ENCODE results near the gene COL4A5. TPM values are rescaled to one million over a fixed set of nuclear protein-coding genes. Genes with fewer than 3 reads are reported as not detected.

The COL4A5 gene
- total RNA-seq, 4 donors from 2014 or later: 9.9 to 31.7 (median 13.9) TPM

GRCh38 chrX:108417257-108417656 is 22.4 kb upstream of the COL4A5 start:
- H3K36me3 ChIP-seq: no peaks in the 10 kb centered on the region
- no peak overlapping the region for H3K27ac ChIP-seq
- no peaks in the 10 kb centered on the region for H3K4me1 ChIP-seq
- H3K9me3 ChIP-seq: no peaks in the 10 kb centered on the region
- no peak overlapping the region for H3K4me3 ChIP-seq
- WGBS, 2 donors: 35 to 71% methylated on average over 1 of the region's 1 CpG
- H3K27me3 ChIP-seq: no peaks in the 10 kb centered on the region
- intact Hi-C loops (cut with DNase I): no loop called here
- no peak for DNase-seq
- TF ChIP-seq CTCF (IDR thresholded peaks at IDR 0.05) (no peak), POLR2A (IDR thresholded peaks at IDR 0.05) (no peak)

GRCh38 chrX:108419401-108419800 is 20.2 kb upstream of the COL4A5 start:
- Histone ChIP-seq H3K9me3 (no peaks in the 10 kb centered on the region), H3K27me3 (no peaks in the 10 kb centered on the region)
- 27 to 72% methylated on average over 1 of the region's 1 CpG for WGBS, 2 donors

GRCh38 chrX:108420481-108420880 is 19.2 kb upstream of the COL4A5 start:
- no peak for DNase-seq
- no peaks in the 10 kb centered on the region for H3K9me3 ChIP-seq
- H3K4me3 ChIP-seq: no peak overlapping the region
- intact Hi-C loops (cut with DNase I): no loop called here
- TF ChIP-seq CTCF (IDR thresholded peaks at IDR 0.05): no peak
- TF ChIP-seq POLR2A (IDR thresholded peaks at IDR 0.05): no peak
- WGBS, 2 donors: 56 to 100% methylated on average over 1 of the region's 1 CpG
- H3K27ac ChIP-seq: no peak overlapping the region
- H3K27me3 ChIP-seq: no peaks in the 10 kb centered on the region
- no peaks in the 10 kb centered on the region for H3K36me3 ChIP-seq
- H3K4me1 ChIP-seq: no peaks in the 10 kb centered on the region

More at GRCh38 chrX:108419401-108419800, 20.2 kb upstream of the COL4A5 start:
- Histone ChIP-seq H3K4me3 (no peak overlapping the region), H3K27ac (no peak overlapping the region), H3K4me1 (no peaks in the 10 kb centered on the region), H3K36me3 (no peaks in the 10 kb centered on the region)
- no peak for DNase-seq
- TF ChIP-seq CTCF (IDR thresholded peaks at IDR 0.05) (no peak), POLR2A (IDR thresholded peaks at IDR 0.05) (no peak)
- intact Hi-C loops (cut with DNase I): no loop called here

GRCh38 chrX:108426262-108426661 is 13.4 kb upstream of the COL4A5 start:
- intact Hi-C loops (cut with DNase I): no loop called here
- 20 to 38% methylated on average over 1 of the region's 1 CpG for WGBS, 2 donors
- no peak for DNase-seq
- no peaks in the 10 kb centered on the region for H3K27me3 ChIP-seq
- H3K4me1 ChIP-seq: no peaks in the 10 kb centered on the region
- H3K4me3 ChIP-seq: no peak overlapping the region
- TF ChIP-seq POLR2A (IDR thresholded peaks at IDR 0.05) (no peak), CTCF (IDR thresholded peaks at IDR 0.05) (no peak)
- H3K36me3 ChIP-seq: no peaks in the 10 kb centered on the region
- no peaks in the 10 kb centered on the region for H3K9me3 ChIP-seq
- H3K27ac ChIP-seq: no peak overlapping the region

GRCh38 chrX:108435261-108435660 is 4.4 kb upstream of the COL4A5 start:
- Histone ChIP-seq H3K9me3 (no peaks in the 10 kb centered on the region), H3K4me1 (peaks cover 0 to 8% (median 0%) of the 10 kb centered on the region in 3 donors), H3K27ac (no peak overlapping the region), H3K4me3 (no peak overlapping the region), H3K27me3 (no peaks in the 10 kb centered on the region), H3K36me3 (no peaks in the 10 kb centered on the region)
- no peak for TF ChIP-seq CTCF (IDR thresholded peaks at IDR 0.05)
- TF ChIP-seq POLR2A (IDR thresholded peaks at IDR 0.05): no peak
- 72 to 88% methylated on average over 5 of the region's 5 CpGs for WGBS, 2 donors
- no peak for DNase-seq
- intact Hi-C loops (cut with DNase I): no loop called here

Measured in esophagus squamous epithelium (tissue), 5 donors.